H1 (cell line): ENCODE results near the gene APPL2. TPM values are rescaled to one million over a fixed set of nuclear protein-coding genes. Genes with fewer than 3 reads are reported as not detected.

Experiments
- KDM4A ChIP-seq: IDR thresholded peaks from one replicate; pipeline ENCODE4 v1.7.1; 2012; ENCODE audit warnings: low read depth, mild to moderate bottlenecking, moderate library complexity, low read length, inconsistent platforms; ENCODE audit not compliant: severe bottlenecking
- NRF1 ChIP-seq: IDR thresholded peaks from 2 replicates; pipeline ENCODE4 v1.6.1; 2011; ENCODE audit warnings: mild to moderate bottlenecking, low read depth, low read length, improper control_type of control experiment
- POU5F1 ChIP-seq: IDR thresholded peaks from 2 replicates; pipeline ENCODE4 v1.6.1; 2011; ENCODE audit warnings: low read depth, mild to moderate bottlenecking, low read length, moderate library complexity
- SP1 ChIP-seq: IDR thresholded peaks from 2 replicates; pipeline ENCODE4 v1.6.1; 2011; ENCODE audit warnings: low read depth, low read length
- SP2 ChIP-seq: IDR thresholded peaks from 2 replicates; pipeline ENCODE4 v1.6.1; 2012; ENCODE audit warnings: mild to moderate bottlenecking, low read length, inconsistent platforms
- TCF12 ChIP-seq: IDR thresholded peaks from 2 replicates; pipeline ENCODE4 v1.6.1; 2011; ENCODE audit warnings: low read depth, mild to moderate bottlenecking, low read length
- polyA plus RNA-seq, 7 experiments: library from polyadenylated mRNA; depleted of rRNA in 3 of 7; stranded (reverse) in 5 of 7; unstranded in 2 of 7; fragments of >200 nt in 5 of 7; fragments of 200-250 nt in 2 of 7; gene quantifications; 1 replicate in 5 of 7; 2 replicates in 1 of 7; 4 replicates in 1 of 7; pipeline versions ENCODE4 v1.2.1 to v1.2.3, GENCODE V29; 2011 to 2013; ENCODE audit warnings: missing spikeins in 2 of 7, mixed read lengths in 2 of 7
- total RNA-seq: library from RNA; stranded (reverse); fragmentation: NEBNext Ultra II Directional; extraction: Animal tissue kit (Norgen Biotek cat#: 25700); gene quantifications from 2 replicates; pipeline ENCODE4 v1.2.1, GENCODE V29; 2021

The APPL2 gene
- total and polyA plus RNA-seq, 2 of the 8 experiments (the other 6 are each of a cell fraction or from before 2014, with no cell fraction given): 8.9 to 22.9 TPM

- TF ChIP-seq POU5F1 (no peak), TCF12 (no peak), KDM4A (no peak), SP2 (no peak), NRF1 (no peak), SP1 (no peak)
Observed at GRCh38 chr12:105142259-105142658, 93.7 kb downstream of the APPL2 start (continued).
